ENCODE data around the gene BCKDK. TPM values are rescaled to one million over a fixed set of nuclear protein-coding genes. Genes with fewer than 3 reads are reported as not detected.

The BCKDK gene
- total RNA-seq, 1 experiment from 2014 or later: 49.3 TPM

- intact Hi-C loops (cut with micrococcal nuclease; ENCODE audit: unreplicated experiment): no loop called here
- peaks cover 90% of the 10 kb centered on the region for H3K36me3 Mint-ChIP-seq (ENCODE audit: insufficient read depth, unreplicated experiment)
- peaks cover 25% of the 10 kb centered on the region for H3K4me1 Mint-ChIP-seq (ENCODE audit: low read depth, unreplicated experiment)
- peak overlapping the region; percentile 87 for H3K27ac Mint-ChIP-seq (ENCODE audit: unreplicated experiment)
- no peaks in the 10 kb centered on the region for H3K27me3 Mint-ChIP-seq (ENCODE audit: unreplicated experiment)
- H3K4me3 Mint-ChIP-seq (ENCODE audit: low read depth, unreplicated experiment): peak overlapping the region; percentile 88
- no peak for DNase-seq
- CTCF ChIA-PET: interaction anchor here (0.8 to 2.1 kb wide), 5 partner anchors 11 to 333 kb away, joined by 3 to 30 read pairs (median 10); partner anchors contain the start of gene FUS
- TF ChIP-seq, protein P1, sequence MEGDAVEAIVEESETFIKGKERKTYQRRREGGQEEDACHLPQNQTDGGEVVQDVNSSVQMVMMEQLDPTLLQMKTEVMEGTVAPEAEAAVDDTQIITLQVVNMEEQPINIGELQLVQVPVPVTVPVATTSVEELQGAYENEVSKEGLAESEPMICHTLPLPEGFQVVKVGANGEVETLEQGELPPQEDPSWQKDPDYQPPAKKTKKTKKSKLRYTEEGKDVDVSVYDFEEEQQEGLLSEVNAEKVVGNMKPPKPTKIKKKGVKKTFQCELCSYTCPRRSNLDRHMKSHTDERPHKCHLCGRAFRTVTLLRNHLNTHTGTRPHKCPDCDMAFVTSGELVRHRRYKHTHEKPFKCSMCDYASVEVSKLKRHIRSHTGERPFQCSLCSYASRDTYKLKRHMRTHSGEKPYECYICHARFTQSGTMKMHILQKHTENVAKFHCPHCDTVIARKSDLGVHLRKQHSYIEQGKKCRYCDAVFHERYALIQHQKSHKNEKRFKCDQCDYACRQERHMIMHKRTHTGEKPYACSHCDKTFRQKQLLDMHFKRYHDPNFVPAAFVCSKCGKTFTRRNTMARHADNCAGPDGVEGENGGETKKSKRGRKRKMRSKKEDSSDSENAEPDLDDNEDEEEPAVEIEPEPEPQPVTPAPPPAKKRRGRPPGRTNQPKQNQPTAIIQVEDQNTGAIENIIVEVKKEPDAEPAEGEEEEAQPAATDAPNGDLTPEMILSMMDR (IDR thresholded peaks at IDR 0.05; ENCODE audit: unreplicated experiment): no peak
- BruUV-seq (replicated peaks): TSS peak; percentile 47
- no peaks in the 10 kb centered on the region for H3K9me3 Mint-ChIP-seq (ENCODE audit: low read depth, unreplicated experiment)
Observed at GRCh38 chr16:31118223-31119155, 10.3 kb downstream of the BCKDK start.

DNA sequence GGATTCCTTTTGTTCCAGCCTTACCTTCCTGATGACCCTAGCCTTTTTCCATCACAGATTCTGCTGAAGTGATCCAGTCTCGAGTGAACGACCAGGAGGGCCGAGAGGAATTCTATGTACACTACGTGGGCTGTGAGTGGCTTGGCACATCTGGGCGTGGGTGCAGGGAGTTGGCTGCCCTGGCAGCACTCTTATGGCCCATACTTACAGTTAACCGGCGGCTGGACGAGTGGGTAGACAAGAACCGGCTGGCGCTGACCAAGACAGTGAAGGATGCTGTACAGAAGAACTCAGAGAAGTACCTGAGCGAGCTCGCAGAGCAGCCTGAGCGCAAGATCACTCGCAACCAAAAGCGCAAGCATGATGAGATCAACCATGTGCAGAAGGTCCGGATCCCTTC is 11.9 kb downstream of the BCKDK start:
- H3K27ac Mint-ChIP-seq (ENCODE audit: unreplicated experiment): no peak overlapping the region
- intact Hi-C loops (cut with micrococcal nuclease; ENCODE audit: unreplicated experiment): no loop called here
- peaks cover 11% of the 10 kb centered on the region for H3K4me1 Mint-ChIP-seq (ENCODE audit: low read depth, unreplicated experiment)
- H3K36me3 Mint-ChIP-seq (ENCODE audit: insufficient read depth, unreplicated experiment): peaks cover 80% of the 10 kb centered on the region
- TF ChIP-seq, protein P1 (IDR thresholded peaks at IDR 0.05; ENCODE audit: unreplicated experiment): no peak
- H3K9me3 Mint-ChIP-seq (ENCODE audit: low read depth, unreplicated experiment): no peaks in the 10 kb centered on the region
- no peaks in the 10 kb centered on the region for H3K27me3 Mint-ChIP-seq (ENCODE audit: unreplicated experiment)
- CTCF ChIA-PET: no interaction called here
- DNase-seq: no peak
- no peak overlapping the region for H3K4me3 Mint-ChIP-seq (ENCODE audit: low read depth, unreplicated experiment)
- BruUV-seq (replicated peaks): no TSS peak

DNA sequence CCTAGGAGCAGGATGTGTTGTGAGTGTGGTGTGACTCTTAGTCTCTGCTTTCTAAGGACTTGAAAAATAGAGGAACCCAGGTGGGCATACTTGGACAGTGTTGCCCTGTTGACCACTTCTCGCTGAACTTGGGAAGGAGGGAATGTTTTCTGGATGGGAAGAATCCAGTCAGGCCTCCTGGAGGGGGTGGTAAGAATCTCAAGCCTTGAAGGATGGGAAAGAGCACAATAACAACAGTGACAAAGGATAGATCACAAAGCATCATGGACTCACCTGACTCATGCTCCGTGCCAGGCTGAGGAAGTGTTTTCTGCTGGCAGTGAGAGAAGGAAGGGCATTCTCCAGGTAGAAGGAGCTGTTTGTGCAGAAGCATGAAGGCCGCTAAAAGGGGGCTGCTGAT is 17.7 kb downstream of the BCKDK start:
- TF ChIP-seq, protein P1 (IDR thresholded peaks at IDR 0.05; ENCODE audit: unreplicated experiment): no peak
- Mint-ChIP-seq H3K4me3 (ENCODE audit: low read depth, unreplicated experiment) (no peak overlapping the region), H3K27ac (ENCODE audit: unreplicated experiment) (peak overlapping the region; percentile 40), H3K4me1 (ENCODE audit: low read depth, unreplicated experiment) (peaks cover 38% of the 10 kb centered on the region), H3K9me3 (ENCODE audit: low read depth, unreplicated experiment) (no peaks in the 10 kb centered on the region), H3K36me3 (ENCODE audit: insufficient read depth, unreplicated experiment) (peaks cover 65% of the 10 kb centered on the region), H3K27me3 (ENCODE audit: unreplicated experiment) (no peaks in the 10 kb centered on the region)
- intact Hi-C loops (cut with micrococcal nuclease; ENCODE audit: unreplicated experiment): no loop called here
- CTCF ChIA-PET: no interaction called here
- no TSS peak for BruUV-seq (replicated peaks)
- DNase-seq: no peak

DNA sequence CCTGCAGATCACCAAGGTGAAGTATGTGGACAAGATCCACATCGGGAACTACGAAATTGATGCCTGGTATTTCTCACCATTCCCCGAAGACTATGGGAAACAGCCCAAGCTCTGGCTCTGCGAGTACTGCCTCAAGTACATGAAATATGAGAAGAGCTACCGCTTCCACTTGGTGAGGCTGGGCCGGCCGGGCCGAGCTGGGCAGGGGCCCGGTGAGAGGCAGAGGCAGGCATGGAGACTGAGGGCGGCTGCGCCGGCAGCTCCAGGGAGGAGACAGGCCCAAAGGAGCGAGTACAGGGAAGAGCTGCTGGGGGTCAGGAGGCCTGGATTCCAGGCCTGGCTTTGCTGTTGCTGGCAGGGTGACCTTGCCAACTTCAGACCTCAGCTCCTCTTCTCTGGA is 19.0 kb downstream of the BCKDK start:
- intact Hi-C loops (cut with micrococcal nuclease; ENCODE audit: unreplicated experiment): no loop called here
- CTCF ChIA-PET: interaction anchor here (5.5 kb wide), 1 partner anchor 10 kb away, joined by 26 read pairs; the partner anchor contains the start of gene KAT8
- no peak for DNase-seq
- Mint-ChIP-seq H3K4me1 (ENCODE audit: low read depth, unreplicated experiment) (peaks cover 50% of the 10 kb centered on the region), H3K27me3 (ENCODE audit: unreplicated experiment) (no peaks in the 10 kb centered on the region), H3K36me3 (ENCODE audit: insufficient read depth, unreplicated experiment) (peaks cover 66% of the 10 kb centered on the region), H3K9me3 (ENCODE audit: low read depth, unreplicated experiment) (no peaks in the 10 kb centered on the region), H3K4me3 (ENCODE audit: low read depth, unreplicated experiment) (no peak overlapping the region), H3K27ac (ENCODE audit: unreplicated experiment) (peak overlapping the region; percentile 25)
- TF ChIP-seq, protein P1 (IDR thresholded peaks at IDR 0.05; ENCODE audit: unreplicated experiment): no peak
- no TSS peak for BruUV-seq (replicated peaks)

All from Calu3 (cell line).